Measurements from ENCODE around the gene EFCAB6.

- TF ChIP-seq CTCF (IDR thresholded peaks at IDR 0.05), result no peak
- TF ChIP-seq POLR2A (IDR thresholded peaks at IDR 0.05), result no peak
- TF ChIP-seq EP300 (IDR thresholded peaks at IDR 0.05), result no peak
Measured at GRCh38 chr22:43845981-43846380, 33.9 kb upstream of the EFCAB6 start.
